ENCODE measurements around the gene NAA35. TPM values are rescaled to one million over a fixed set of nuclear protein-coding genes. Genes with fewer than 3 reads are reported as not detected.

NAA35 gene
- total and polyA plus RNA-seq, 2 experiments from 2014 or later, result 29.2 to 31.6 TPM

- H3K36me3 ChIP-seq (ENCODE audit: insufficient read depth), result peaks cover 26% of the 10 kb centered on the region; the same call in 1 of the 2 replicates
Measured at GRCh38 chr9:85943757-85944430, 2.9 kb downstream of the NAA35 start.

More at GRCh38 chr9:85943757-85944430, 2.9 kb downstream of the NAA35 start:
- Mint-ChIP-seq H3K27me3 (ENCODE audit: insufficient read depth, low read depth, poor library complexity) (peaks cover 2% of the 10 kb centered on the region), H3K36me3 (ENCODE audit: low read depth) (peaks cover 24% of the 10 kb centered on the region), H3K27ac (no peak overlapping the region), H3K9me3 (peaks cover 3% of the 10 kb centered on the region; the same call in 1 of the 3 replicates), H3K4me1 (peaks cover 3% of the 10 kb centered on the region; the same call in 1 of the 3 replicates), H3K4me3 (no peak overlapping the region)
- H3K4me1 ChIP-seq (ENCODE audit: insufficient read depth), result peaks cover 7% of the 10 kb centered on the region; the same call in 1 of the 2 replicates
- H4K20me1 ChIP-seq (replicated peaks; ENCODE audit: insufficient read depth), result peaks cover 23% of the 10 kb centered on the region; the same call in 1 of the 2 replicates
- no peak for DNase-seq (ENCODE audit: low spot score)
- no peaks in the 10 kb centered on the region for H3K9me2 ChIP-seq (ENCODE audit: insufficient read depth)
- H3K4me3 ChIP-seq, result no peak overlapping the region
- H3K4me2 ChIP-seq, result no peak overlapping the region
- H3K27ac ChIP-seq (ENCODE audit: low read depth), result no peak overlapping the region
- H3F3A ChIP-seq (replicated peaks; ENCODE audit: low read depth), result no peaks in the 10 kb centered on the region; the same call in 1 of the 2 replicates
- TF ChIP-seq EZH2phosphoT487 (IDR thresholded peaks at IDR 0.05; ENCODE audit: unreplicated experiment), result no peak
- TF ChIP-seq CTCF (conservative IDR thresholded peaks at IDR 0.05; ENCODE audit: low read depth in 2 of 2), result no peak
- no peak for TF ChIP-seq NANOG (IDR thresholded peaks at IDR 0.05; ENCODE audit: borderline replicate concordance)
- TF ChIP-seq ETS1 (IDR thresholded peaks at IDR 0.05), result no peak
- TF ChIP-seq ZNF462 (CRISPR knock-in tag; IDR thresholded peaks at IDR 0.05), result no peak
- TF ChIP-seq ZNF331 (CRISPR knock-in tag; IDR thresholded peaks at IDR 0.05; ENCODE audit: low read depth), result no peak
- no peak for TF ChIP-seq JUNB (IDR thresholded peaks at IDR 0.05; ENCODE audit: unreplicated experiment)
- no peak for TF ChIP-seq REST (IDR thresholded peaks at IDR 0.05; ENCODE audit: unreplicated experiment)
- no peak for TF ChIP-seq EZH2 (IDR thresholded peaks at IDR 0.05; ENCODE audit: low read depth, unreplicated experiment)
- TF ChIP-seq POLR2AphosphoS5 (IDR thresholded peaks at IDR 0.05; ENCODE audit: low read depth), result no peak
- no peak for TF ChIP-seq CREB1 (CRISPR knock-in tag; IDR thresholded peaks at IDR 0.05; ENCODE audit: low read depth)
- no peak for TF ChIP-seq ZNF114 (CRISPR knock-in tag; IDR thresholded peaks at IDR 0.05)
- TF ChIP-seq STAT1 (IDR thresholded peaks at IDR 0.05; ENCODE audit: unreplicated experiment), result no peak
- peaks cover 74% of the 10 kb centered on the region for H3K79me2 ChIP-seq (replicated peaks; ENCODE audit: insufficient read depth)
- no peak for ATAC-seq
- H3K27me3 ChIP-seq (ENCODE audit: insufficient read depth), result no peaks in the 10 kb centered on the region
- H2AFZ ChIP-seq, result no peak overlapping the region

Data from GM23338 (cell line).